ENCODE measurements around the gene ZFHX3. TPM values are rescaled to one million over a fixed set of nuclear protein-coding genes. Genes with fewer than 3 reads are reported as not detected.

The ZFHX3 gene
- total RNA-seq, 1 donor from 2014 or later: 1.2 TPM

DNA sequence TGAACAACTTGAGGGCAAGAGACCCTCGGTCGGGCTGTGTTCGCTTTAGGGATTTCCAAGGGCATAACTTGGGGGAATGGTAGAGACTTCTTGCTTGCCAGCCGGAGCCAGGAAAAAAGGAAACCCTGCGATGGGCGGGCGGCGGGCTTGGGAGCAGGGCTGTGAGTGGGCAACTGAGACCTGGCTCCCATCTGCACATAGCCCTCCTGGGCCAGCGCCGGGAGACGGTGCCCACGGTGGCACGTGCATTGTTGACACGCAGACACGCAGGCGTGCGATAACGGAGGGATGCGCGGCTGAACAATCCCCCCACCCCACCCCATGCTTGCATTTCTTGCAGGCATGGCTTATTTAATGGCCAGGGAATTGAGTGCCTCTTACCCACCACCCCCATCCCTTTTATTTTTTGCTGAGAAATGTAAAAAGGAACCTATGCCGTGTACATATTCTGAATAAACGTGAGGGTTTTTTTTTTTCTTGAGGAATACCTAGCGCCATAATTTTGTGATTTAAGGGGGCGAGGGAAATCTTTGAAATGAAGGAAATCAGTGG lies 17.1 kb upstream of the ZFHX3 start:
- no peak for DNase-seq (ENCODE audit: low spot score)
- Mint-ChIP-seq H3K4me3 (ENCODE audit: low read depth) (no peak overlapping the region), H3K36me3 (ENCODE audit: low read depth) (no peaks in the 10 kb centered on the region), H3K27ac (no peak overlapping the region), H3K4me1 (ENCODE audit: low read depth) (no peaks in the 10 kb centered on the region), H3K27me3 (ENCODE audit: low read depth) (peaks cover 79% of the 10 kb centered on the region), H3K9me3 (no peaks in the 10 kb centered on the region)
- intact Hi-C loops (cut with micrococcal nuclease): no loop called here

DNA sequence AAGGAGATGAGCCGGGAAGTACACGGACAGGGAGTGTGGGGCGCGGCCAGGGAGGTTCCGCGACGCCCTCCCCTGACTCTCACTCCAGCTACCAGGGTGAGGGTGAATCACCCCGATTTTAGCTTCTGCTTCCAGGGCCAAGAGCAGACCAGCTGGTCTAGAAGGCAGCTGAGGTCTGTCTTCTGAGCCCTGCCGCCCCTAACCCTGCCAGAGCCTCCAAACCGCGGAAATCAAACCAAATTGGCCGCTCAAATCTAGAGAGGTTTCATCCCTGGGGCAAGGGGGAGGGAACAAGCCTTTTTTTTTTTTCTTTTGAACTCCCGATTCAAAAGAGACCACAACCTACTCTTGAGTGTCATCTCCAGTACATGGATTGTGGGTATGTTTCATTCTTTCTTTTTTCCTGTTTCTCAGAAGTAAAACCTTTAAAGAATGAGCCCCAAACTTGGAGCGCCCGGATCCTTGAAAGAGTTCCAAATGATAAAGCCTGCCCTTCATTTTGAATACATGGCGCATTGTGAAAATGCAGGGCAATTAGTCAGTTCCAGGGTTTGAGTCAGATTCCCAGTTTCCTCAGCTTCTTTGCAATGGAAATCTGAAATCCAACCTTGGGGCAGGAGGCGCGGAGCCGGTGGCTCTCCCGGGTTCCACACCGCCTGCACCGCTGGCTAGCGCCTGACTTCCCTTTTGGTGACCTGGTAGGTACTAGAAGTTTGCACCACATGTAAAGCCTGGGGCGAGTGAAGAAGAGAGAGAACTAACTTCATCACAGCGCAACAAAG lies 16.5 kb upstream of the ZFHX3 start:
- no peak for DNase-seq (ENCODE audit: low spot score)
- no peak overlapping the region for H3K4me3 Mint-ChIP-seq (ENCODE audit: low read depth)
- H3K9me3 Mint-ChIP-seq: no peaks in the 10 kb centered on the region
- no peak overlapping the region for H3K27ac Mint-ChIP-seq
- H3K4me1 Mint-ChIP-seq (ENCODE audit: low read depth): peaks cover 2% of the 10 kb centered on the region
- no peaks in the 10 kb centered on the region for H3K36me3 Mint-ChIP-seq (ENCODE audit: low read depth)
- intact Hi-C loops (cut with micrococcal nuclease): no loop called here
- peaks cover 82% of the 10 kb centered on the region for H3K27me3 Mint-ChIP-seq (ENCODE audit: low read depth)

DNA sequence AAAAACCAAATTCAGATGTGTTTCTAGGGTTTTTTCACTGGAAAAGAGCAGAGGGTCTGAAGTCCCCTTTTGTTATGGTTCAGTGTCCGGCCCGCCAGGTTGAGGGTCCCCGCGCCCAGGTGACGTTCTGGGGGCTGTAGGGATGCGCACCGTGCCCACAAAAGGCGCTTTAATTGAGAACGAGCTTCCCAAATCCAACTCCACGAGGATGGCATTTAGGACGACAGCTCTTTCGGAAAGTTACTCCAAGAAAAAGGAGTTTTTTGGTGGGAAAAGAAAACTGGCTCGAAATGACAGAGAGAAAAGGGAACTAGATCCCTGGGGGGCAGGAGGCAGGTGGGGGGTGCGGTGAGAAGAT lies 15.9 kb upstream of the ZFHX3 start:
- peaks cover 7% of the 10 kb centered on the region for H3K4me1 Mint-ChIP-seq (ENCODE audit: low read depth)
- no peak overlapping the region for H3K4me3 Mint-ChIP-seq (ENCODE audit: low read depth)
- no peaks in the 10 kb centered on the region for H3K36me3 Mint-ChIP-seq (ENCODE audit: low read depth)

DNA sequence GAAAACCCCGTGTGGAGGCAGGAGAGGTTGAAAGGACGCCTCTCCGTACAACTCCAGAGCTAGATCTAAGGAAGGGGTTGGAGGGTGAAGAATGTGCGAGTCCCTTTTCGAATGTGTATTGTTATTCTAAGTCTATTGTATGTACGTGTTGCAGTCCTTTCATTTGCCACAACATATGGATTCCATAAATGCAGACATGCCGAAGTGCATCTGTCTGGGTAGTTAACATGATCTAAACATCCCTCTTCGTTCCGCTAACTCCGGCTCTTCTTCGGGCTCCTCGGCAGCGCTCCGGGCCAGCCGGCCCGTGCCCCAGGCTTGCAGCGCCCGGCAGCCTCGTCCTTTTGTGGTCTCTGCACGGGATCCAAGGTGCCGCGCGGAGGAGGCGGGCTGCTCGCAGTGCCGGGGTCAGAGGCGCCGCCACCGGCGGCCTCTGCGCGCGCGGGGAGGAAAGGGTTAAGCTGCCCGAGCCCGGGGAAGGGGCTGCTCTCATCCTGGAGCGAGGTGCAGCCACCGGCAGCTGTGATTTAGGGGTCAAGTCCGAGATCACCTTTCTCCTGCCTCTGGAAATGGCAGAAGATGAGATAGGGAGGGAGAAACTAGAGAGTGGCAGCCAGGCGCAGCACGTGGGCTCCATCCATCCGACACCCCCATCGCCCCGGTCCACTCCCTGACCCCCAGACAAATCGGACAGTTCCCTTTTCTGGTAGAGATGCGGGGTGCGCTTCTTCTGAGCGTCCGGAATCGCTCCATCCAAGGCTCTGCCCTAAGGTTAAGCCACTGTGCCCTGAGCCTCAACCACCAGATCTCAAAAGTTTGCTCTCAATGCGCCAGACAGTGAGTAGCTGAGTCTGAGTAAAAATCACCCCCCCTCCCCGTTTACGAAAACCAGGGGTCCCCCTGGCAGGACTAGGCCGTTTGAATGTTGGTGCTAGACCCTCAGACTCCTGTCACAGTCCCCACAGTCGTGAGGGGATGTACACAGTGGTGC lies 15.1 kb upstream of the ZFHX3 start:
- intact Hi-C loops (cut with micrococcal nuclease): no loop called here
- Mint-ChIP-seq H3K36me3 (ENCODE audit: low read depth) (no peaks in the 10 kb centered on the region), H3K4me1 (ENCODE audit: low read depth) (peaks cover 7% of the 10 kb centered on the region), H3K27ac (no peak overlapping the region), H3K4me3 (ENCODE audit: low read depth) (no peak overlapping the region), H3K27me3 (ENCODE audit: low read depth) (peaks cover 79% of the 10 kb centered on the region), H3K9me3 (no peaks in the 10 kb centered on the region)
- DNase-seq (ENCODE audit: low spot score): no peak

More for the DNA sequence above, 15.9 kb upstream of the ZFHX3 start:
- H3K27ac Mint-ChIP-seq: no peak overlapping the region
- peaks cover 82% of the 10 kb centered on the region for H3K27me3 Mint-ChIP-seq (ENCODE audit: low read depth)
- H3K9me3 Mint-ChIP-seq: no peaks in the 10 kb centered on the region
- intact Hi-C loops (cut with micrococcal nuclease): no loop called here
- DNase-seq (ENCODE audit: low spot score): no peak

DNA sequence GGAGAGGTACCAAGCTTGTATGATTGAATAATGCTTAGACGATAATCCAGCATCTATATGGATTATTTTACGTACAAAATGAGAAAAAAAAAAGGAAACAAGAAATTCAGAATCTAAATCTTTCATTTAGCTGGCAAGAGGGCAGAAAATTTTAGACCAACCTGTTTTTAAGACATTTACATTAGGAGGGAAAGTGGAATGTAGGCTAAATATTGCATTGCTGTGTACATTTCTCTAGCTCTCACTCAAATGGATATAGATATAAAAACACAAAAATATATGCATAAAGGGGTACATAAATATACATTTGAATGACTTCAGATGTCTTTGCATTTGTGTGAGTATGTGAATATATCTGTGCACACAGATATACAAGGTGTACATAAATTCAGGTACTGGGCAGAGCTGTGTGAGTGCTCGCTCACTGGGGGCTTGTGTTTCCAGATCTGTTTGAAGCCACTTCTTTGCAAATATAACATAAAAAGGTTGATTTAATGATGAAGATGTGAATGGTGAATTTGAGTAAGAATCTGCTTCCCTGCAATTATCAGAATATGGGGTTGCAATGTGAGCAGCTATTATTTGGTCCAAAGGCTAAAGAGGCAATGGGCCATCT lies 14.2 kb upstream of the ZFHX3 start:
- Mint-ChIP-seq H3K27me3 (ENCODE audit: low read depth) (peaks cover 74% of the 10 kb centered on the region), H3K27ac (no peak overlapping the region), H3K4me1 (ENCODE audit: low read depth) (peaks cover 10% of the 10 kb centered on the region), H3K9me3 (no peaks in the 10 kb centered on the region), H3K4me3 (ENCODE audit: low read depth) (no peak overlapping the region), H3K36me3 (ENCODE audit: low read depth) (peaks cover 3% of the 10 kb centered on the region)
- DNase-seq (ENCODE audit: low spot score): no peak
- intact Hi-C loops (cut with micrococcal nuclease): no loop called here

DNA sequence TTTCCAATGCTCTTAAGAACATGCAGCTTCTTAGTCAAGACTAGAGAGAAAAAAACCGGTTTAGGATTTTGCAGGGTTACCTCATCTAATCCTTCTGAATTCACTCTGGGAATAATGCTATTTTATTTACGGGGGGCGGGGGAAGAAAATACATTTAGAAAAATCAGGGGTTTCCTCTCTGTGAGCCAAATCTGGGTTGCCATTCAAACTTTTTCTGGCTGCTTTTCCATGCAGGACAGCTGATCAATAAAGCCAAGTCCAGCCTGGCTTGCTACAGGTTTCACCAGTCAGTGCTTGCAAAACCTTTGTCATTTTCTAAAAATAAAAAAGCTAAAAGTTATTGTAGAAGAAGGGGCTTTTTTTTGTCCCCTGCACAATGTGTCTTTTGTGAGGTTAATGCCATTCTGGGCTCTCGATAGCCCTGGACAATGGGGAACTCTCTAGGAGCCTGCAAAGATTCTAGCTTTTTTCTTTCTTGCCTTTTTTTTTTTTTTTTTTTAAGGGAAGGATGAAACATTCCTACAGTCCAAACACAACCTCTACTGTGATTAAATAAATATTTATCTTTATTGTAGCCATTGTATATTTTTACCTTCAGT lies 13.1 kb upstream of the ZFHX3 start:
- intact Hi-C loops (cut with micrococcal nuclease): no loop called here
- H3K27me3 Mint-ChIP-seq (ENCODE audit: low read depth): peaks cover 82% of the 10 kb centered on the region
- no peaks in the 10 kb centered on the region for H3K9me3 Mint-ChIP-seq
- peaks cover 13% of the 10 kb centered on the region for H3K4me1 Mint-ChIP-seq (ENCODE audit: low read depth)
- no peak for DNase-seq (ENCODE audit: low spot score)
- no peak overlapping the region for H3K27ac Mint-ChIP-seq
- peaks cover 3% of the 10 kb centered on the region for H3K36me3 Mint-ChIP-seq (ENCODE audit: low read depth)
- no peak overlapping the region for H3K4me3 Mint-ChIP-seq (ENCODE audit: low read depth)

DNA sequence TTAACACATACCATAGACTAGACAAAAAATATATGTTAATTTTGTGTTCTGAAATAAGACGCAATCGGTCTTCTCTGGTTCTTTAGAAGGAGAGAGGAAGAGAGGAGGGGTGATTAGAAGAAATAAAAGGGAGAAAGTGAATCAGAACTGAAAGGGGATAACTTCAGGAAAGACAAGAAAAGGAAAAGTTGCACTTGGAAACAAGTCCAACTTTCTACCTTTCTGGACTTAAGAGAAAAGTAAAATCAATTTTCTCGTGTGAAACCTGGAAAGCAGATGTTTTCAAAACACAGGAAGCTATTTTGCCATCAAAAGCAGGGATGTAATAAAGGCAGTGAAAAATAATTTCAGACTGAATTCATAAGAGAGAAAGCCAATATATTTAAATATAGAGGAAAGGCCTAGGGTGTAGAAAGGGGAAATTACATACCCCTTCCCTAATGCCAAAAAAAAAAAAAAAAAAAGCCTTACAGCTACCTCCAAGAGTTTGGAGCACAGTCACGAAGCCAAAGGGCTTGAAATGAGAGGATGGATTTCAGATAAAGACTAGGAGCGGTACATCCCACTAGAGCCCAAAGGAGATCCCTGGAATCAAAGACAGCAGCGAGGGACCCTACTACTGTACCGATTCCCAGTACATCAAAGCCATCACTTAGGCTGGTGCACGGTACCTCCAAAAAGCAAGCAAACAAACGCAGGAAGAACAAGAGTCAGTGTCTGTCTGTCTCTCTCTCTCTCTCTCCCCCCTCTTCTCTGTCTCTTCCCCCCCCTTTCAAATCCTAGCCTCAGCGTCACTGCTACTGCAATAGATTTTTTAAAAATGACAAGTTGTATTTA lies 12.1 kb upstream of the ZFHX3 start:
- H3K27me3 Mint-ChIP-seq (ENCODE audit: low read depth): peaks cover 82% of the 10 kb centered on the region
- peaks cover 3% of the 10 kb centered on the region for H3K36me3 Mint-ChIP-seq (ENCODE audit: low read depth)
- H3K4me3 Mint-ChIP-seq (ENCODE audit: low read depth): peak overlapping the region; percentile 76
- no peak for DNase-seq (ENCODE audit: low spot score)
- intact Hi-C loops (cut with micrococcal nuclease): loop anchor here (10.0 kb wide), 2 partner anchors 225 to 395 kb away; no protein-coding TSS in a partner anchor
- no peak overlapping the region for H3K27ac Mint-ChIP-seq
- peaks cover 13% of the 10 kb centered on the region for H3K4me1 Mint-ChIP-seq (ENCODE audit: low read depth)
- no peaks in the 10 kb centered on the region for H3K9me3 Mint-ChIP-seq

DNA sequence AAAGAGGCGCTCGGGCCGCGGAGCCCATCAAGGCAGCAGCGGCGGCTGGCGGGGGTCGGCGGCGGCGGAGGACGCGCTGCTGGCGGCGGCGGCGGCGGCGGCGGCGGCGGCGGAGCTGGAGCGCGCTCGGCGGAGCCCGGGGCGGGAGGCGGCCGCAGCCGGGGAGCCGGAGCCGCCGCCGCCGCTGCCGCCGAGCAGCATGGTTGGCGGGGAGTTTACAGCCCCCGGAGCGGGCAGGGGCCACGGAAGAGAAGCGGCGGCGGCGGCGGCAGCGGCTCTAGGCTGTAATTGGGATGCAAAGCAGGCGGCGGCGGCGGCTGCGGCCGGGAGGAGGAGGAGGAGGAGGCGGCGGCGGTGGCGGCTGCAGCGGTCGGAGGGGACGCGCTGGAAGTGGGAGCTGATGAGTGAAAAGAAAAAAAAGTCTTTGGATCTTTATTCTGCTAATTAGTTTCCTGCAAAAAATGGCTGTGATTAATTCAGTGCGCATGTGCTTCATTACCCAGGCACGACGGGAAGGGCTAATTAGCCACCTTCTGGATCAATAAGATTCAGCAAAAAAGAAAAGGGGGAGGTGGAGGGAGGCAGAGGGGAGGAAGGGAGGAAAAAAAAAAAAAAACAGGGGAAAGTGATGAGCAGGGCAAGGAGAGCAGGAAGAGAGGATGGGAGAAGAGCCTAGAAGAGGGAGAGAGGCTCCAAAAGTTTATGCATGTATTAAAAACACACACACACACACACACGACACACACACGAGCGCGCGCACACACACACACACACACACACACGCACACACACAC lies 10.9 kb upstream of the ZFHX3 start:
- no peak overlapping the region for H3K27ac Mint-ChIP-seq
- DNase-seq (ENCODE audit: low spot score): no peak
- intact Hi-C loops (cut with micrococcal nuclease): loop anchor here (10.0 kb wide), 2 partner anchors 224 to 394 kb away; no protein-coding TSS in a partner anchor

DNA sequence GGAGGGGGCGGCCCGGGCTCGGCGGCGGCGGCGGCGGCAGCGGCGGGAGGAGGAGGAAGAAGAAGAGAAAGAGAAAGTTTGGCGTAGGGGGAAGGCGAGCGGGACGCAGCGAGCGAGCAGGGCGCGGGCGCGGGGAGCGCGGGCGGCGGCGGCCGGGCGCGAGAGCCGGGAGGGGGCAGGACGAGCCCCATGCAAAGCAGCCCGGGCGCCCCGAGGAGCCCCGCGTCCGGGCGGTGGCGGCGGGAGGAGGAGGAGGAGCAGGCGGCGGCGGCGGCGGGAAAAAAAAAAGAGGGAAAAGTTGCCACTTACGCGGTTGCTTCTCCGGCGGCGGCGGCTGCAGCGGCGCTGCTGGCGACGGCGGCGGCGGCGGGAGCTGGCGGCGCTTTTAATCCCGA lies 10.3 kb upstream of the ZFHX3 start:
- Mint-ChIP-seq H3K4me3 (ENCODE audit: low read depth) (peak overlapping the region; percentile 35), H3K27me3 (ENCODE audit: low read depth) (peaks cover 76% of the 10 kb centered on the region), H3K27ac (no peak overlapping the region), H3K4me1 (ENCODE audit: low read depth) (peaks cover 15% of the 10 kb centered on the region), H3K9me3 (no peaks in the 10 kb centered on the region), H3K36me3 (ENCODE audit: low read depth) (peaks cover 3% of the 10 kb centered on the region)
- intact Hi-C loops (cut with micrococcal nuclease): loop anchor here (10.0 kb wide), 2 partner anchors 223 to 393 kb away; no protein-coding TSS in a partner anchor
- DNase-seq (ENCODE audit: low spot score): peak; percentile 26

More for the DNA sequence above, 10.9 kb upstream of the ZFHX3 start:
- H3K4me1 Mint-ChIP-seq (ENCODE audit: low read depth): peaks cover 15% of the 10 kb centered on the region
- H3K4me3 Mint-ChIP-seq (ENCODE audit: low read depth): peak overlapping the region; percentile 76
- peaks cover 82% of the 10 kb centered on the region for H3K27me3 Mint-ChIP-seq (ENCODE audit: low read depth)
- H3K36me3 Mint-ChIP-seq (ENCODE audit: low read depth): peaks cover 3% of the 10 kb centered on the region
- H3K9me3 Mint-ChIP-seq: no peaks in the 10 kb centered on the region

DNA sequence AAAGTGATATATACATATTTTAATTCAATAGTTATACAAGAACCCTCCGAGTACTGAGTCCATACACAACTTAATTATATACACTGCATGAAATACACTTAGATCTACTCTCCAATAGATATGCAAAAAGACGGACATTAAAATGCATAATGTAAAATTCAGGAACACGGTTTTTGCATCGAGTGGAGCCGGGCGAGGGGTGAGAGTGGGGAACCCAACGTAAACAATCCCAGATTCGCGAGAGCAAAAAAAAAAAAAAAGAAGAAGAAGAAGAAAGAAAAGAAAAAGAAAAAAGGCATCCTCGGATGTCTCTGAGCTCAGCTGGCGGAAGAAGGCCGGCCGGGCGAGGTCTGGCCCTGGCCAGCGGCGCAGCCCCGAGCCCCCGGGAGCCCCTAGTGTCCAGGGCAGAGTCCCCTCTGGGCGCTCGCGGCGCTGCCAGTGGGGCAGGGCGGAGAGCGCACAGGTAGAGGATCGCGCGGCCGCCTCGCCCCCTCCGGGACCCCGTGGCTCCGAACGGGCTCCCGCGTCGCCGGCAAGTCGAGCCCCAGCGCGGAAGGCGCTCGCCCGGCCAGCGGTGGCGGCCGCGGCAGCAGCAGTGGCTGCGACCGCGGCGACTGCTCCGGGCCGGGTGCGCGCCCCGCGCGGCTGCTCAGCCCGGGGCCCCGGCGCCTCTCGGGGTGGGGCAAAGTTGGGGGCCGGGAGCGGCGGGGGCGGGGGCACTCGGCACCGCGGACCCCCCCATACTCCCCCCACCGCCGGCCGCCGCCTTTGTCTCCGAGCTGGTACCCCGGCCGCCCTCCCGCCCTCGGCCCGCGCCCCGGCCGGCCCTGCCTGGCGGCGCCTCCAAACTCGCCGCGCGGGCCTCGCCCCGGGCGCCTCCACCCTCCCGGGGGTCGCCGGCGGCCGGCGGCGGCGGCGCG lies 9.6 kb upstream of the ZFHX3 start:
- Mint-ChIP-seq H3K27me3 (ENCODE audit: low read depth) (peaks cover 71% of the 10 kb centered on the region), H3K36me3 (ENCODE audit: low read depth) (peaks cover 3% of the 10 kb centered on the region), H3K4me1 (ENCODE audit: low read depth) (peaks cover 15% of the 10 kb centered on the region), H3K9me3 (no peaks in the 10 kb centered on the region), H3K4me3 (ENCODE audit: low read depth) (peak overlapping the region; percentile 91), H3K27ac (no peak overlapping the region)
- intact Hi-C loops (cut with micrococcal nuclease): loop anchor here (10.0 kb wide), 2 partner anchors 223 to 393 kb away; no protein-coding TSS in a partner anchor
- DNase-seq (ENCODE audit: low spot score): no peak

All from activated T-helper 2 cell treated with anti-CD3 and anti-CD28 coated beads, Interferon-gamma antibody, Interleukin-2, Interleukin-4, amounts not matched to agents 10 μg/mL and 5 μg/mL and 100 μg/mL, durations not matched to agents 14 hours and 24 hours and 36 hours (primary cell).